ENCODE measurements around the gene ENTHD1. TPM values are rescaled to one million over a fixed set of nuclear protein-coding genes. Genes with fewer than 3 reads are reported as not detected.
A peak's percentile ranks its signal among the peaks of the same experiment; 100 is the strongest.

The ENTHD1 gene
- total RNA-seq, 2 experiments from 2014 or later, result 0.47 TPM; not detected in 1

DNA sequence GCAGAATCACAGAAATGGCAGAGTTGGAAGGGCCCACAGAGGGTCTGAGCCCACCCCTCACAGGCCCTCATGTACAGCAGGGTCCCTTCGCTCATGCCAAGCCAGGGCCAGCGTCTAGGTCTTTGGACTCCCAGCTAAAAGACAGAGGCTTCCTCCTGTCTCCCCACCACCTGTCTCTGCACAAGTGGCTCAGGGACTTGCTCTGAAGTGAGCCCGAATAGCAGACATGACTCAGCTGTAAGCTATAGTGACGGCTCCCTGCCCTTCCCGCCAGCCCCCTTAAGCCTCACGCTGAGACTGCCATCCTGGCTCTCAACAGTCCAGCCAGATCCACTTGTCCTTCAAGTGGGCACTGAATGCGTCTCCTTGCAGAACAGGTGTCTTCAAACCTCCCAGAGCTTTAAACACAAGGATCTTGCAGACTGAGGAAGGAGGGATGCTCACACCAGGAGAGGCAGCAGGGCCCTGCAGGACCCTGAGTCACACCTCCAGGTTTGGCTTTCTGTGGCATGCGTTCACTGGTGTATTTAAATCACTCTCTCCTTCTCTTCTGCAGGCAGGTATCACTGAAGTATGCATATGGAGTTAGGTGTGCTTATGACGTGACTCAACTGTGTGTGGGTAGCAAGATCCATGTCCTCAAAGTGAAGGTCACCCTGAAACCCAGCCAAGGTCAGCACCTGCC is 168.1 kb downstream of the ENTHD1 start:
- ChIA-PET CTCF (no interaction called here), POLR2A (no interaction called here)
- H3K36me3 ChIP-seq (ENCODE audit: insufficient read depth, low read length), result no peaks in the 10 kb centered on the region
- Mint-ChIP-seq H3K27me3 (no peaks in the 10 kb centered on the region), H3K4me3 (no peak overlapping the region), H3K36me3 (ENCODE audit: low read depth) (no peaks in the 10 kb centered on the region), H3K9me3 (no peaks in the 10 kb centered on the region), H3K4me1 (ENCODE audit: low read depth) (no peaks in the 10 kb centered on the region), H3K27ac (no peak overlapping the region)
- H3K4me3 ChIP-seq (ENCODE audit: low read length), result no peak overlapping the region
- DNase-seq (peak in 1 of 14 experiments; percentile 16), ATAC-seq (ENCODE audit: poor library complexity) (no peak)
- no peaks in the 10 kb centered on the region for H3K27me3 ChIP-seq (ENCODE audit: control insufficient read depth in 1 of 2, insufficient read depth in 2 of 2, low read length in 2 of 2)
- H3K27ac ChIP-seq (ENCODE audit: low read depth in 1 of 2, low read length in 2 of 2), result no peak overlapping the region
- intact Hi-C loops (cut with DNase I, micrococcal nuclease), result no loop called here
- TF ChIP-seq CTCF (IDR thresholded peaks at IDR 0.05), result no peak
- no peaks in the 10 kb centered on the region for H3K4me1 ChIP-seq (ENCODE audit: insufficient read depth, low read length)
- no peaks in the 10 kb centered on the region for H3K9me3 ChIP-seq (ENCODE audit: control insufficient read depth in 1 of 2, insufficient read depth in 1 of 2, low read length in 2 of 2)

GRCh38 chr22:39724857-39725256 is 168.7 kb downstream of the ENTHD1 start:
- no peaks in the 10 kb centered on the region for H3K36me3 ChIP-seq (ENCODE audit: insufficient read depth, low read length)
- no peak for ATAC-seq (ENCODE audit: poor library complexity)
- no peak overlapping the region for H3K27ac ChIP-seq (ENCODE audit: low read depth in 1 of 2, low read length in 2 of 2)
- ChIA-PET POLR2A (no interaction called here), CTCF (no interaction called here)
- intact Hi-C loops (cut with DNase I, micrococcal nuclease), result no loop called here
- DNase-seq, result peak in 1 of 14 experiments; percentile 14
- Mint-ChIP-seq H3K27ac (no peak overlapping the region), H3K4me3 (no peak overlapping the region), H3K9me3 (no peaks in the 10 kb centered on the region), H3K27me3 (no peaks in the 10 kb centered on the region), H3K4me1 (ENCODE audit: low read depth) (no peaks in the 10 kb centered on the region), H3K36me3 (ENCODE audit: low read depth) (no peaks in the 10 kb centered on the region)
- TF ChIP-seq CTCF (IDR thresholded peaks at IDR 0.05), result no peak
- no peaks in the 10 kb centered on the region for H3K9me3 ChIP-seq (ENCODE audit: control insufficient read depth in 1 of 2, insufficient read depth in 1 of 2, low read length in 2 of 2)
- H3K4me3 ChIP-seq (ENCODE audit: low read length), result no peak overlapping the region
- H3K4me1 ChIP-seq (ENCODE audit: insufficient read depth, low read length), result no peaks in the 10 kb centered on the region
- no peaks in the 10 kb centered on the region for H3K27me3 ChIP-seq (ENCODE audit: control insufficient read depth in 1 of 2, insufficient read depth in 2 of 2, low read length in 2 of 2)

DNA sequence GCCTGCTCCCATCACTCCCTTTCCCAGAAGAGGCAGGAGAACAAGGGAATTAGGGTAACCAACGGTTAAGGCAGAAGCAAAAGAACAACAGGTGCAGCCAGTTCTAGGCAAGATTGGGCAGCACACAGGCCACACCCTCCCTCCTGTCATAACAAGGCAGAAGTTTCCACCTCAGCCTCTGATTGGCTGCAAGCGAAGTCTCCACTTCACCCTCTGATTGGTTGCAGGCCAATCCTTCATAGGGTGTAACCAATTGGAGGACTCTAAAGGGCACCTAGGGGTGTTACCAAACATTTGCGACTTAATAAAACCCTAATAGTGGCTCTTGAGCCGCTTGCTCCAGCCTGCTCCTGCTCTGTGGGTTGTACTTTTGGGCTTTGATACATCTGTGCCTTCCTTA is 169.2 kb downstream of the ENTHD1 start:
- H3K9me3 Mint-ChIP-seq, result no peaks in the 10 kb centered on the region
- Histone ChIP-seq H3K4me1 (ENCODE audit: insufficient read depth, low read length) (no peaks in the 10 kb centered on the region), H3K27me3 (ENCODE audit: control insufficient read depth in 1 of 2, insufficient read depth in 2 of 2, low read length in 2 of 2) (no peaks in the 10 kb centered on the region), H3K27ac (ENCODE audit: low read depth in 1 of 2, low read length in 2 of 2) (no peak overlapping the region), H3K36me3 (ENCODE audit: insufficient read depth, low read length) (no peaks in the 10 kb centered on the region), H3K9me3 (ENCODE audit: control insufficient read depth in 1 of 2, insufficient read depth in 1 of 2, low read length in 2 of 2) (no peaks in the 10 kb centered on the region), H3K4me3 (ENCODE audit: low read length) (no peak overlapping the region)
- CTCF ChIA-PET, result no interaction called here
- no peaks in the 10 kb centered on the region for H3K36me3 Mint-ChIP-seq (ENCODE audit: low read depth)
- H3K4me1 Mint-ChIP-seq (ENCODE audit: low read depth), result no peaks in the 10 kb centered on the region
- POLR2A ChIA-PET, result no interaction called here
- ATAC-seq (ENCODE audit: poor library complexity), result no peak
- no peak overlapping the region for H3K4me3 Mint-ChIP-seq
- no peaks in the 10 kb centered on the region for H3K27me3 Mint-ChIP-seq
- no peak overlapping the region for H3K27ac Mint-ChIP-seq
- intact Hi-C loops (cut with DNase I, micrococcal nuclease), result no loop called here
- TF ChIP-seq CTCF (IDR thresholded peaks at IDR 0.05), result no peak
- DNase-seq, result no peak

All from CD4-positive, alpha-beta T cell (primary cell).